Panc1 (cell line): ENCODE results near the gene C2. TPM values are rescaled to one million over a fixed set of nuclear protein-coding genes. Genes with fewer than 3 reads are reported as not detected.

ENCODE experiments used
- ATAC-seq: fragments of 200-7000 bp; cut with Tn5 transposase; 2 replicates; pipeline ENCODE4 v1.9.1; 2020; ENCODE audit warnings: mild to moderate bottlenecking, moderate library complexity
- BruUV-seq: library from RNA; stranded (reverse); fragments of 400-500 nt; replicated peaks from 2 replicates; lab custom pipeline; 2021; lab: Mats Ljungman, UMichigan
- CTCF ChIA-PET: fragments of 300-600 bp; sonication (Branson Sonifier 250); formaldehyde crosslinking; loops from one replicate; lab custom pipeline; 2022; ENCODE audit warnings: antibody characterized with exemption; lab: Charles Lee
- POLR2A ChIA-PET: fragments of 300-600 bp; sonication (Branson Sonifier 250); formaldehyde crosslinking; loops from one replicate; lab custom pipeline; 2022; ENCODE audit warnings: antibody characterized with exemption; lab: Charles Lee
- DNase-seq: peaks from one replicate; pipeline ENCODE4 v3.0.0-alpha.2; 2010; ENCODE audit warnings: low read depth, low spot score
- H3K27ac ChIP-seq: 2 replicates; pipeline ENCODE4 v1.5.1; 2011; ENCODE audit warnings: mild to moderate bottlenecking, low read length, inconsistent platforms
- H3K27me3 ChIP-seq: fragments of 200-500 bp; sonication (Bioruptor generic); 2 replicates; pipeline ENCODE4 v1.6.0; 2014; ENCODE audit warnings: low read length, inconsistent platforms; ENCODE audit not compliant: control insufficient read depth, insufficient read depth
- H3K36me3 ChIP-seq: fragments of 200-500 bp; sonication (Bioruptor generic); 2 replicates; pipeline ENCODE4 v1.5.1; 2014; ENCODE audit warnings: inconsistent platforms, mild to moderate bottlenecking, low read length, moderate library complexity; ENCODE audit not compliant: control insufficient read depth, insufficient read depth
- H3K4me1 ChIP-seq: 2 replicates; pipeline ENCODE4 v1.5.1; 2011; ENCODE audit warnings: inconsistent platforms, mild to moderate bottlenecking, low read length, moderate library complexity; ENCODE audit not compliant: control insufficient read depth, insufficient read depth
- H3K4me3 ChIP-seq, 2 experiments: 2 replicates each; pipeline ENCODE4 v1.5.1; 2011 to 2012; ENCODE audit warnings: low read depth in 2 of 2, low read length in 2 of 2, mild to moderate bottlenecking in 2 of 2, inconsistent platforms in 1 of 2, moderate library complexity in 1 of 2
- H3K9me3 ChIP-seq: fragments of 200-500 bp; sonication (Bioruptor generic); 2 replicates; pipeline ENCODE4 v1.5.1; 2014; ENCODE audit warnings: low read depth, mild to moderate bottlenecking, inconsistent platforms, low read length, moderate library complexity; ENCODE audit not compliant: control insufficient read depth, insufficient read depth
- POLR2AphosphoS5 ChIP-seq: IDR thresholded peaks from 2 replicates; pipeline ENCODE4 v1.6.1; 2012; ENCODE audit warnings: mild to moderate bottlenecking, low read depth, low read length, moderate library complexity
- SIN3A ChIP-seq: IDR thresholded peaks from 2 replicates; pipeline ENCODE4 v1.6.1; 2012; ENCODE audit warnings: low read depth, mild to moderate bottlenecking, low read length, moderate library complexity, borderline replicate concordance; ENCODE audit not compliant: insufficient read depth
- TCF7L2 ChIP-seq: IDR thresholded peaks from 2 replicates; pipeline ENCODE4 v1.6.1; 2011; ENCODE audit warnings: mild to moderate bottlenecking, low read depth, low read length, inconsistent platforms
- in situ Hi-C: cut with HindIII; loops from 2 replicates; pipeline ENCODE4 v1.10.0; 2016; ENCODE audit warnings: low sequenced_read_pairs, low pct_unique_long_range_greater_than_20kb
- intact Hi-C: fragments of 100-400 bp; cut with micrococcal nuclease; formaldehyde crosslinking; loops from one replicate; pipeline ENCODE4 v1.10.0; 2022; ENCODE audit not compliant: unreplicated experiment
- total RNA-seq: library from RNA; stranded (reverse); gene quantifications from one replicate; pipeline ENCODE4 v1.2.1, GENCODE V29; 2021; ENCODE audit not compliant: unreplicated experiment
- TF ChIP-seq, protein P1 (sequence below): fragments of 450-650 bp; IDR thresholded peaks from 2 replicates; pipeline ENCODE4 v1.5.1; 2017; ENCODE audit warnings: mild to moderate bottlenecking
- TF ChIP-seq, protein P2 (sequence below), 2 experiments: IDR thresholded peaks; 2 replicates each; pipeline ENCODE4 v1.6.1; 2011 to 2012; ENCODE audit warnings: low read depth in 2 of 2, control low read depth in 1 of 2, low read length in 1 of 2, mild to moderate bottlenecking in 1 of 2, moderate library complexity in 1 of 2; ENCODE audit not compliant: insufficient read depth in 1 of 2

Gene C2
- total RNA-seq, 1 experiment from 2014 or later, result 1.0 TPM

DNA sequence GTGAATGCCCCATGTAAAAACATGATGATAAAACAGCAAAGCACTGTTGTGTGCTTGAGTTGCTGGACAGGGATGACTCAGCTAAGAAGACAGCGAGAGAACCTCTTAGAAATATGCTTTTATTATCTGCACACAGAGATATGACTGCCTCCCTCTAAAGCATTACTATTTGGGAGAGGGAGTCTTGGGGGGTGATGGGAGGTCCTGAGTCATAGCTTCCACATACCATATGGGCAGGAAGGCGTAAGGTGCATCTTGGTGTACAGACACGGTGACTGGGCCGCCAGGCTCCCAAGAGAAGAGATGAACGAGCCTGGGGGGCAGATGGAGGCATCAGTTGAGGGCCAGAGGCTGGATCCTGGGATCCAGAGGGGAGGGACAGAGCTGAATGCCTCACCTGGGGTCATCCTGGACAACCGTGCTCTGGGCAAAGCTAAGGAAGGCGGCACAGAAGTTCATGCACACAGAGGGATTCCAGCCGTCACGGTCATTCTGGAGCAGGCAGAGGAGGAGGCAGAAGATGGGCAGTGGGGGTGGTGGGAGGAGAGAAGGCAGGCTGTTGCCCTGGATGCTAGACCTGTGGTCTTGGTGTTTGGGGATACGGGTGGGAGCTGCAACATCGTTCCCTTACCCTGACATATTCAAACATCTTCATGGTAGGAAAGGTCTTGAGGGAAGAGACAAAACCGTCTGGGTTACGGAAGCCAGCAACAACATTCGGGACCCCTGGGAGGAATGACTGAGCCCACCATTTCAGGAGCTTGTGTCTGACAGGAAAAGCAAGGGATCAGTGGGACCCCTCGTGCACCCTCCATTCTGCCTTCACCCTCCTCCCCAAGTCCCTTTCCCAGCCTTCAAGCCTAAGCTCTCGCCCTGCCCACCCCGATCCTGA, 42.4 kb downstream of the C2 start:
- H3K36me3 ChIP-seq, result peaks cover 5% of the 10 kb centered on the region; the same call in 1 of the 2 replicates
- H3K9me3 ChIP-seq, result no peaks in the 10 kb centered on the region
- H3K27me3 ChIP-seq, result no peaks in the 10 kb centered on the region
- H3K27ac ChIP-seq, result peak overlapping the region; percentile 94
- ChIA-PET CTCF (interaction anchor here (0.8 kb wide), 1 partner anchor 72 kb away, joined by 3 read pairs; no protein-coding TSS in a partner anchor), POLR2A (interaction anchor here (0.5 to 0.6 kb wide), 2 partner anchors 1203 to 1343 kb away, joined by 10 to 19 read pairs; no protein-coding TSS in a partner anchor)
- H3K4me1 ChIP-seq, result peaks cover 12% of the 10 kb centered on the region; the same call in 1 of the 2 replicates
- in situ Hi-C loops (no loop called here), intact Hi-C loops (no loop called here)
- DNase-seq, result no peak
- peak overlapping the region; percentile 85 to 94 for H3K4me3 ChIP-seq
- no peak for TF ChIP-seq TCF7L2
- no peak for TF ChIP-seq POLR2AphosphoS5
- TF ChIP-seq SIN3A, result no peak
- TF ChIP-seq, protein P1, sequence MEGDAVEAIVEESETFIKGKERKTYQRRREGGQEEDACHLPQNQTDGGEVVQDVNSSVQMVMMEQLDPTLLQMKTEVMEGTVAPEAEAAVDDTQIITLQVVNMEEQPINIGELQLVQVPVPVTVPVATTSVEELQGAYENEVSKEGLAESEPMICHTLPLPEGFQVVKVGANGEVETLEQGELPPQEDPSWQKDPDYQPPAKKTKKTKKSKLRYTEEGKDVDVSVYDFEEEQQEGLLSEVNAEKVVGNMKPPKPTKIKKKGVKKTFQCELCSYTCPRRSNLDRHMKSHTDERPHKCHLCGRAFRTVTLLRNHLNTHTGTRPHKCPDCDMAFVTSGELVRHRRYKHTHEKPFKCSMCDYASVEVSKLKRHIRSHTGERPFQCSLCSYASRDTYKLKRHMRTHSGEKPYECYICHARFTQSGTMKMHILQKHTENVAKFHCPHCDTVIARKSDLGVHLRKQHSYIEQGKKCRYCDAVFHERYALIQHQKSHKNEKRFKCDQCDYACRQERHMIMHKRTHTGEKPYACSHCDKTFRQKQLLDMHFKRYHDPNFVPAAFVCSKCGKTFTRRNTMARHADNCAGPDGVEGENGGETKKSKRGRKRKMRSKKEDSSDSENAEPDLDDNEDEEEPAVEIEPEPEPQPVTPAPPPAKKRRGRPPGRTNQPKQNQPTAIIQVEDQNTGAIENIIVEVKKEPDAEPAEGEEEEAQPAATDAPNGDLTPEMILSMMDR, result no peak
- TF ChIP-seq, protein P2, sequence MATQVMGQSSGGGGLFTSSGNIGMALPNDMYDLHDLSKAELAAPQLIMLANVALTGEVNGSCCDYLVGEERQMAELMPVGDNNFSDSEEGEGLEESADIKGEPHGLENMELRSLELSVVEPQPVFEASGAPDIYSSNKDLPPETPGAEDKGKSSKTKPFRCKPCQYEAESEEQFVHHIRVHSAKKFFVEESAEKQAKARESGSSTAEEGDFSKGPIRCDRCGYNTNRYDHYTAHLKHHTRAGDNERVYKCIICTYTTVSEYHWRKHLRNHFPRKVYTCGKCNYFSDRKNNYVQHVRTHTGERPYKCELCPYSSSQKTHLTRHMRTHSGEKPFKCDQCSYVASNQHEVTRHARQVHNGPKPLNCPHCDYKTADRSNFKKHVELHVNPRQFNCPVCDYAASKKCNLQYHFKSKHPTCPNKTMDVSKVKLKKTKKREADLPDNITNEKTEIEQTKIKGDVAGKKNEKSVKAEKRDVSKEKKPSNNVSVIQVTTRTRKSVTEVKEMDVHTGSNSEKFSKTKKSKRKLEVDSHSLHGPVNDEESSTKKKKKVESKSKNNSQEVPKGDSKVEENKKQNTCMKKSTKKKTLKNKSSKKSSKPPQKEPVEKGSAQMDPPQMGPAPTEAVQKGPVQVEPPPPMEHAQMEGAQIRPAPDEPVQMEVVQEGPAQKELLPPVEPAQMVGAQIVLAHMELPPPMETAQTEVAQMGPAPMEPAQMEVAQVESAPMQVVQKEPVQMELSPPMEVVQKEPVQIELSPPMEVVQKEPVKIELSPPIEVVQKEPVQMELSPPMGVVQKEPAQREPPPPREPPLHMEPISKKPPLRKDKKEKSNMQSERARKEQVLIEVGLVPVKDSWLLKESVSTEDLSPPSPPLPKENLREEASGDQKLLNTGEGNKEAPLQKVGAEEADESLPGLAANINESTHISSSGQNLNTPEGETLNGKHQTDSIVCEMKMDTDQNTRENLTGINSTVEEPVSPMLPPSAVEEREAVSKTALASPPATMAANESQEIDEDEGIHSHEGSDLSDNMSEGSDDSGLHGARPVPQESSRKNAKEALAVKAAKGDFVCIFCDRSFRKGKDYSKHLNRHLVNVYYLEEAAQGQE (IDR thresholded peaks at IDR 0.05; ENCODE audit: insufficient read depth in 1 of 2, low read depth in 2 of 2, low read length in 1 of 2), result no peak
- BruUV-seq, result no TSS peak
- no peak for ATAC-seq

DNA sequence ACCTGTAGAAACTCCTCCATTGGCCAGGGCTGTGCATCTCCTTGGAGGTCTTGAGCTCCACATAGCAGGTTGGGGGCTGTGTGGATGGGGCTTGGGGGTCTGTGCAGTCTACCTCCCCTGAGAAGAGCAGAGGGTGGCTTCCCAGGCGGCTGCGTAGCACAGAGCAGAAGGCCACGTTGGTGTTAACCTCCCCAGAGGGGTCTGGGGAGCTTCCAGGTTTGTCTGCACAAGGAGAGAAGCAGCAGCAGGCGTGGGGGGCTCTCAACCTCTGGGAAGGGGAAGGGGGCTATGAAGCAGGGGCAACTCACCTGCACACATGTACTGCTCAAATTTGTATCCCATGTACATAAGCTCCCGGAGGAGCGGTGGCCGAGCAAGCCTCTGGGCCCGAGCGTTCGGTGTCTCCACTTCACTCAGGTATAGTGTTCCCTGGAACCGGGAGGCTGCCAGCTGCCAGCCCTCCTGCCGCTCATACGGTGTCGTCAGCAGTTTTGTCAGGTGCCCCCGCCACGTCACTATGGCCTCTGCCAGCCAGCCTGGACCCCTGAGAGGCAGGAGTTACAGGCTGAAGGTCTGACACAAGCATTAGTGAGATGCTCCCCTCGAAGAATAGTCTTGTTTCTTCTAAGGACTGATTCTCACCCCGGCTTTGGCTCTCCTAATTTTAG, 43.2 kb downstream of the C2 start:
- DNase-seq (no peak), ATAC-seq (peak; percentile 15)
- intact Hi-C loops, result no loop called here
- Histone ChIP-seq H3K4me1 (peaks cover 12% of the 10 kb centered on the region; the same call in 1 of the 2 replicates), H3K27ac (peak overlapping the region; percentile 94), H3K36me3 (peaks cover 5% of the 10 kb centered on the region; the same call in 1 of the 2 replicates), H3K4me3 (peak overlapping the region; percentile 85 to 94), H3K27me3 (no peaks in the 10 kb centered on the region), H3K9me3 (no peaks in the 10 kb centered on the region)
- BruUV-seq, result no TSS peak
- in situ Hi-C loops, result no loop called here
- POLR2A ChIA-PET, result interaction anchor here (0.5 to 0.6 kb wide), 2 partner anchors 1202 to 1342 kb away, joined by 10 to 19 read pairs; no protein-coding TSS in a partner anchor
- TF ChIP-seq, protein P2 (IDR thresholded peaks at IDR 0.05; ENCODE audit: insufficient read depth in 1 of 2, low read depth in 2 of 2, low read length in 1 of 2), result no peak
- TF ChIP-seq POLR2AphosphoS5, result peak; percentile 58
- TF ChIP-seq, protein P1, result no peak
- CTCF ChIA-PET, result interaction anchor here (0.8 kb wide), 1 partner anchor 73 kb away, joined by 3 read pairs; no protein-coding TSS in a partner anchor
